Astrocyte (in vitro differentiated cells and primary cell): ENCODE data around the gene XYLT1. TPM values are rescaled to one million over a fixed set of nuclear protein-coding genes. Genes with fewer than 3 reads are reported as not detected.

ENCODE experiments used
- DNase-seq: peaks from one replicate; pipeline ENCODE4 v3.0.0-alpha.2; 2010; ENCODE audit warnings: low read depth
- FAIRE-seq: peaks from 2 replicates; lab custom pipeline; 2011; peaks lifted over from hg19 to GRCh38; lab: Jason Lieb, UNC
- H2AFZ ChIP-seq: 2 replicates; pipeline ENCODE4 v1.6.0; 2012; ENCODE audit warnings: low read depth, low read length, inconsistent platforms
- H3K27ac ChIP-seq: 2 replicates; pipeline ENCODE4 v1.5.1; 2011; ENCODE audit warnings: low read depth, low read length, inconsistent platforms
- H3K27me3 ChIP-seq: 2 replicates; pipeline ENCODE4 v1.6.0; 2011; ENCODE audit warnings: low read length, inconsistent platforms; ENCODE audit not compliant: insufficient read depth
- H3K36me3 ChIP-seq: 2 replicates; pipeline ENCODE4 v1.5.1; 2011; ENCODE audit warnings: low read length, inconsistent platforms; ENCODE audit not compliant: insufficient read depth
- H3K4me1 ChIP-seq: 2 replicates; pipeline ENCODE4 v1.5.1; 2011; ENCODE audit warnings: low read length, inconsistent platforms; ENCODE audit not compliant: insufficient read depth
- H3K4me2 ChIP-seq: 2 replicates; pipeline ENCODE4 v1.6.0; 2012; ENCODE audit warnings: low read length, inconsistent platforms
- H3K4me3 ChIP-seq: 2 replicates; pipeline ENCODE4 v1.5.1; 2011; ENCODE audit warnings: low read depth, mild to moderate bottlenecking, low read length, inconsistent platforms; ENCODE audit not compliant: insufficient read depth
- H3K79me2 ChIP-seq: 2 replicates; pipeline ENCODE4 v1.6.0; 2012; ENCODE audit warnings: mild to moderate bottlenecking, low read length, inconsistent platforms; ENCODE audit not compliant: insufficient read depth
- H3K9ac ChIP-seq: 2 replicates; pipeline ENCODE4 v1.6.0; 2012; ENCODE audit warnings: mild to moderate bottlenecking, low read length, inconsistent platforms
- H3K9me3 ChIP-seq: 2 replicates; pipeline ENCODE4 v1.5.1; 2012; ENCODE audit warnings: low read depth, mild to moderate bottlenecking, low read length, inconsistent platforms; ENCODE audit not compliant: insufficient read depth
- H4K20me1 ChIP-seq: 2 replicates; pipeline ENCODE4 v1.6.0; 2012; ENCODE audit warnings: low read length, inconsistent platforms; ENCODE audit not compliant: insufficient read depth
- H3K27ac Mint-ChIP-seq: one replicate; pipeline ENCODE4 v1.8.0; 2021; ENCODE audit warnings: mild to moderate bottlenecking, mixed read lengths; ENCODE audit not compliant: unreplicated experiment
- H3K27me3 Mint-ChIP-seq: one replicate; pipeline ENCODE4 v1.8.0; 2021; ENCODE audit warnings: low read depth, mixed read lengths; ENCODE audit not compliant: unreplicated experiment
- H3K36me3 Mint-ChIP-seq: one replicate; pipeline ENCODE4 v1.8.0; 2021; ENCODE audit warnings: low read depth, mixed read lengths; ENCODE audit not compliant: unreplicated experiment
- H3K4me1 Mint-ChIP-seq: one replicate; pipeline ENCODE4 v1.8.0; 2021; ENCODE audit warnings: low read depth, mixed read lengths; ENCODE audit not compliant: unreplicated experiment
- H3K4me3 Mint-ChIP-seq: one replicate; pipeline ENCODE4 v1.8.0; 2021; ENCODE audit warnings: mild to moderate bottlenecking, moderate library complexity, mixed read lengths; ENCODE audit not compliant: unreplicated experiment
- H3K9me3 Mint-ChIP-seq: one replicate; pipeline ENCODE4 v1.8.0; 2021; ENCODE audit warnings: mild to moderate bottlenecking, mixed read lengths; ENCODE audit not compliant: unreplicated experiment
- EZH2 ChIP-seq: IDR thresholded peaks from 2 replicates; pipeline ENCODE4 v1.6.1; 2012; ENCODE audit warnings: mild to moderate bottlenecking, low read length, inconsistent platforms; ENCODE audit not compliant: insufficient read depth
- total RNA-seq: library from RNA; stranded (reverse); gene quantifications from 2 replicates; pipeline ENCODE4 v1.2.1, GENCODE V29; 2021
- TF ChIP-seq, protein P1 (sequence below): IDR thresholded peaks from 2 replicates; pipeline ENCODE4 v1.5.1; 2011; ENCODE audit warnings: low read depth, mild to moderate bottlenecking, inconsistent platforms, low read length, moderate library complexity; ENCODE audit not compliant: insufficient read depth

XYLT1 gene
- total RNA-seq, 1 donor from 2014 or later: 22.9 TPM

DNA sequence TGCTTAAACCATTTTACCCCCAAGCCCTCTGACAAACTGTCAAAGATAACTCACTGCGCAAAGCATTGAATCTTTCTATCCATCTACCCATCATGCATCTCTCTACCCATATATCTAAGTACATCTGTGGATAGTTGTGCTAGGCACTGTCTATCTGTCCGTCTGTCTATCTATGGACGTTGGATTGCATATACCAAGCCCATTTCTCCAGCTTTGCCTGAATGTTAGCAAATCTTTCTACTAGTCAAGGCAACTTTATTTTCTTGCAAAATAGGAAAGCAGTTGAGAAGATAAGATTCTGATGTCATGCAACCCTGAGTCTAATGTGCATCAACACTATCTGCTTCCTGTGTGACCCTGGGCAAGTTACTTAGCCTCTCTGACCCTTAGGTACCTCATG is 117.2 kb downstream of the XYLT1 start:
- FAIRE-seq: no peak
- H3K9ac ChIP-seq: no peak overlapping the region
- H3K27ac ChIP-seq: no peak overlapping the region
- Mint-ChIP-seq H3K4me1 (peaks cover 8% of the 10 kb centered on the region), H3K4me3 (no peak overlapping the region), H3K27me3 (no peaks in the 10 kb centered on the region), H3K27ac (no peak overlapping the region), H3K36me3 (peaks cover 10% of the 10 kb centered on the region), H3K9me3 (no peaks in the 10 kb centered on the region)
- H3K79me2 ChIP-seq: peaks cover 12% of the 10 kb centered on the region
- DNase-seq: no peak
- peaks cover 5% of the 10 kb centered on the region for H3K36me3 ChIP-seq
- peaks cover 84% of the 10 kb centered on the region for H4K20me1 ChIP-seq
- no peak overlapping the region for H3K4me3 ChIP-seq
- no peaks in the 10 kb centered on the region for H3K9me3 ChIP-seq
- no peak overlapping the region for H3K4me2 ChIP-seq
- H2AFZ ChIP-seq: no peak overlapping the region
- H3K27me3 ChIP-seq: no peaks in the 10 kb centered on the region
- peaks cover 8% of the 10 kb centered on the region for H3K4me1 ChIP-seq
- TF ChIP-seq, protein P1, sequence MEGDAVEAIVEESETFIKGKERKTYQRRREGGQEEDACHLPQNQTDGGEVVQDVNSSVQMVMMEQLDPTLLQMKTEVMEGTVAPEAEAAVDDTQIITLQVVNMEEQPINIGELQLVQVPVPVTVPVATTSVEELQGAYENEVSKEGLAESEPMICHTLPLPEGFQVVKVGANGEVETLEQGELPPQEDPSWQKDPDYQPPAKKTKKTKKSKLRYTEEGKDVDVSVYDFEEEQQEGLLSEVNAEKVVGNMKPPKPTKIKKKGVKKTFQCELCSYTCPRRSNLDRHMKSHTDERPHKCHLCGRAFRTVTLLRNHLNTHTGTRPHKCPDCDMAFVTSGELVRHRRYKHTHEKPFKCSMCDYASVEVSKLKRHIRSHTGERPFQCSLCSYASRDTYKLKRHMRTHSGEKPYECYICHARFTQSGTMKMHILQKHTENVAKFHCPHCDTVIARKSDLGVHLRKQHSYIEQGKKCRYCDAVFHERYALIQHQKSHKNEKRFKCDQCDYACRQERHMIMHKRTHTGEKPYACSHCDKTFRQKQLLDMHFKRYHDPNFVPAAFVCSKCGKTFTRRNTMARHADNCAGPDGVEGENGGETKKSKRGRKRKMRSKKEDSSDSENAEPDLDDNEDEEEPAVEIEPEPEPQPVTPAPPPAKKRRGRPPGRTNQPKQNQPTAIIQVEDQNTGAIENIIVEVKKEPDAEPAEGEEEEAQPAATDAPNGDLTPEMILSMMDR: no peak
- no peak for TF ChIP-seq EZH2

DNA sequence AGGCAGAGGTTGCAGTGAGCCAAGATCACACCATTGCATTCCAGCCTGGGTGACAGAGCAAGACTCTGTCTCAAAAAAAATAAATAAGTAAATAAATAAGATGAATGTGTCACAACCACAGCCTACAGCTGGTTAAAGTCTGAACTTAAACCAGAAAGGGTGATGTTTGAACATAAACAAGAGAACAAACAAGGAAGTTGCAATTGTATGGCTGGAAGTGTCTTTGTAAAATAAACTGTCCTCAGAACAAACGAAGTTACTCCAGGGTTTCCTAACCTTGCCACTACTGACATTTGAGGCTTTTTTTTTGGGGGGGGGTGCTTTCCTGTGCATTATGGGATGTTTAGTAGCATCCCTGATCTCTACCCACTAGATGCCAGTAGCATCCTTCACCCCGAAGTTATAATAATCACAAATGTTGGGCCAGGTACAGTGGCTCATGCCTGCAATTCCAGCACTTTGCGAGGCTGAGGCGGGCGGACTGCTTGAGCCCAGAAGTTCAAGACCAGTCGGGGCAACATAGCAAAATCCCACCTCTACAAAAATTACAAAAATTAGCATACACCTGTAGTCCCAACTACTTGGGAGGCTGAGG is 119.2 kb downstream of the XYLT1 start:
- H2AFZ ChIP-seq: no peak overlapping the region
- no peak for DNase-seq
- no peak for TF ChIP-seq EZH2
- TF ChIP-seq, protein P1: no peak
- H3K4me2 ChIP-seq: no peak overlapping the region
- peaks cover 5% of the 10 kb centered on the region for H3K36me3 ChIP-seq
- Mint-ChIP-seq H3K4me3 (no peak overlapping the region), H3K9me3 (no peaks in the 10 kb centered on the region), H3K4me1 (peaks cover 8% of the 10 kb centered on the region), H3K27ac (no peak overlapping the region), H3K27me3 (peaks cover 3% of the 10 kb centered on the region), H3K36me3 (peaks cover 16% of the 10 kb centered on the region)
- H3K4me3 ChIP-seq: no peak overlapping the region
- H3K9me3 ChIP-seq: no peaks in the 10 kb centered on the region
- H3K27me3 ChIP-seq: no peaks in the 10 kb centered on the region
- H4K20me1 ChIP-seq: peaks cover 89% of the 10 kb centered on the region
- no peak for FAIRE-seq
- H3K4me1 ChIP-seq: peaks cover 3% of the 10 kb centered on the region
- H3K27ac ChIP-seq: no peak overlapping the region
- H3K9ac ChIP-seq: no peak overlapping the region
- H3K79me2 ChIP-seq: peaks cover 16% of the 10 kb centered on the region

DNA sequence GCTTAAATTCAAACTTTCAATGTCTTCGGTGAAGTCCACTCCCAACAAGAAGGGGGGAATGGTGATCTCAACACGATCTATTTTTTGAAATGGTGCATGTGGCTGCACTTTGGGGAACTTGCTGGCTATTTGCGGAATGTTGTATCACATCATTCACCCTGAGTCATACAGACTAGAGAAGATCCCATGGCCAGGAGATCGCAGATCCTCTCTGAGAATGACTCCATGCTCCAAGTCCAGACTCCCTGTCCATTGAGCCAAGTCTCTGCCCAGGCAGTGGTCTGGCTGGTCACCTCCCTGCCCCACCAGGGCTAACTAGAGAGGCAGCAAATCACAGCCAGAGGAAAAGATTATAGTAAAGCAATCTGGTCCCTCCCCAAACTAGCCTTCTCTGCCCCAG is 120.6 kb downstream of the XYLT1 start:
- H4K20me1 ChIP-seq: peaks cover 86% of the 10 kb centered on the region
- Mint-ChIP-seq H3K4me3 (no peak overlapping the region), H3K4me1 (peaks cover 8% of the 10 kb centered on the region), H3K27ac (peak overlapping the region; percentile 75), H3K36me3 (peaks cover 16% of the 10 kb centered on the region), H3K27me3 (peaks cover 3% of the 10 kb centered on the region), H3K9me3 (no peaks in the 10 kb centered on the region)
- FAIRE-seq (no peak), DNase-seq (peak; percentile 60)
- peaks cover 17% of the 10 kb centered on the region for H3K79me2 ChIP-seq
- H3K9me3 ChIP-seq: no peaks in the 10 kb centered on the region
- no peak overlapping the region for H3K9ac ChIP-seq
- peaks cover 3% of the 10 kb centered on the region for H3K4me1 ChIP-seq
- H3K4me2 ChIP-seq: no peak overlapping the region
- H3K27ac ChIP-seq: no peak overlapping the region
- no peak overlapping the region for H2AFZ ChIP-seq
- H3K27me3 ChIP-seq: no peaks in the 10 kb centered on the region
- peaks cover 5% of the 10 kb centered on the region for H3K36me3 ChIP-seq
- TF ChIP-seq, protein P1: no peak
- no peak for TF ChIP-seq EZH2
- H3K4me3 ChIP-seq: no peak overlapping the region
